GM23248 (cell line): Measurements from ENCODE around the gene CAMK1D.

Source experiments
- EZH2 ChIP-seq: fragments of 200-600 bp; sonication (generic); IDR thresholded peaks from 2 replicates; pipeline ENCODE4 v1.6.1; 2018; ENCODE audit warnings: antibody characterized with exemption, mild to moderate bottlenecking; ENCODE audit not compliant: insufficient read depth, poor library complexity, severe bottlenecking
- EZH2phosphoT487 ChIP-seq: fragments of 200-600 bp; sonication (generic); IDR thresholded peaks from 2 replicates; pipeline ENCODE4 v1.6.1; 2018; ENCODE audit warnings: antibody characterized with exemption, moderate library complexity, mild to moderate bottlenecking, low read depth; ENCODE audit not compliant: insufficient read depth

DNA sequence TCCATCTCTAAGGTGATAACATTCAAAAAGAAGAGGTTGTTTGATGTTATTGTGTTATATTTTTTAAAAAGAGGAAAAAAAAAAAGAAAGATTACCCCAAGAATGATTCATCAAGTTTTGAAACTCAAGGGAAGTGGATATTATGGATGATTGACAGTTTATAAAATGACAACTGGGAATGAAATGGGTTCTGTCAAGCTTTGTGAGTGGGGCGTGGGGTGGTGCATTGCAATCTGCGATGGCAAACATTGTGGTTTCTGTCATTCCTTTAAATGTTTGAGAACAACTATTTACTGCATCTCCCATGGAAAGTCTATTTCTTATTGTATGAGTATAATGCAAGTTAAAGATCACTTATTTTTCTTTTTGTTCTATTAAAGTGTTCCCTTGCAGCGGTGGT, 355.1 kb downstream of the CAMK1D start:
- TF ChIP-seq EZH2phosphoT487, result no peak
- no peak for TF ChIP-seq EZH2
